OCI-LY7 (cell line): ENCODE results near the gene CARTPT.

Experiments used
- CTCF ChIP-seq: fragments of 200-600 bp; sonication (generic); conservative IDR thresholded peaks from 2 replicates; pipeline ENCODE4 v1.5.1; 2014; ENCODE audit warnings: mild to moderate bottlenecking, antibody characterized with exemption, low read length, moderate library complexity, mixed read lengths
- EZH2phosphoT487 ChIP-seq: fragments of 200-600 bp; sonication (generic); IDR thresholded peaks from 2 replicates; pipeline ENCODE4 v1.6.1; 2018; ENCODE audit warnings: low read depth, borderline replicate concordance, mild to moderate bottlenecking, mixed run types, antibody characterized with exemption, low read length, moderate library complexity, mixed read lengths

GRCh38 chr5:71703941-71704340 lies 15.1 kb upstream of the CARTPT start:
- TF ChIP-seq EZH2phosphoT487 (no peak), CTCF (no peak)
